ENCODE data around the gene RDH13.
"Not testable (repeated sequence)": the region's sequence is repeated elsewhere in the genome, so short reads cannot be mapped to it uniquely, and the experiment has no call there.

RDH13 gene

DNA sequence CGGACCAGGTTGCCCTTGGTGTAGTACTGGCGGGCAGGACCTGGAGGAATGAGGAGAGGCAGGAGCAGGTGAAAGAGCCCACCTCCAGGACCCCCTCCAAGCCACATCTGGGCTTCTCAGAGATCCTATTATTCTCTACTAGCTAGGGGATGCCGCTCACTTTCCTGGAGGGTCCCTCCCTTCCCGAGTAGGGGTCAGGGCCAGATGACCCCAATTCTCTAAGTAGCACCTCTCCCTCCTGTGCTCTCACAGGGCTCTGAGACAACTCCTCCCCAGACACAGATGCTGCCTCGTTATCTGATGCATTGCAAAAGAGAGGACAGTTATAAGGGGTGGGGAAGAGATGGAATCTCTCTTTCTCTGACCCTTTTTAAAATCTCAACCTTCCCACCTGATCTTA is 47.8 kb downstream of the RDH13 start:
- no peak overlapping the region for H3K4me3 ChIP-seq
- no peak overlapping the region for H3K27ac ChIP-seq

GRCh38 chr19:55014714-55015113 is 48.2 kb downstream of the RDH13 start:
- H3K4me3 ChIP-seq = no peak overlapping the region
- TF ChIP-seq, protein P1, sequence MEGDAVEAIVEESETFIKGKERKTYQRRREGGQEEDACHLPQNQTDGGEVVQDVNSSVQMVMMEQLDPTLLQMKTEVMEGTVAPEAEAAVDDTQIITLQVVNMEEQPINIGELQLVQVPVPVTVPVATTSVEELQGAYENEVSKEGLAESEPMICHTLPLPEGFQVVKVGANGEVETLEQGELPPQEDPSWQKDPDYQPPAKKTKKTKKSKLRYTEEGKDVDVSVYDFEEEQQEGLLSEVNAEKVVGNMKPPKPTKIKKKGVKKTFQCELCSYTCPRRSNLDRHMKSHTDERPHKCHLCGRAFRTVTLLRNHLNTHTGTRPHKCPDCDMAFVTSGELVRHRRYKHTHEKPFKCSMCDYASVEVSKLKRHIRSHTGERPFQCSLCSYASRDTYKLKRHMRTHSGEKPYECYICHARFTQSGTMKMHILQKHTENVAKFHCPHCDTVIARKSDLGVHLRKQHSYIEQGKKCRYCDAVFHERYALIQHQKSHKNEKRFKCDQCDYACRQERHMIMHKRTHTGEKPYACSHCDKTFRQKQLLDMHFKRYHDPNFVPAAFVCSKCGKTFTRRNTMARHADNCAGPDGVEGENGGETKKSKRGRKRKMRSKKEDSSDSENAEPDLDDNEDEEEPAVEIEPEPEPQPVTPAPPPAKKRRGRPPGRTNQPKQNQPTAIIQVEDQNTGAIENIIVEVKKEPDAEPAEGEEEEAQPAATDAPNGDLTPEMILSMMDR (IDR thresholded peaks at IDR 0.05) = no peak

More for the DNA sequence above, 47.8 kb downstream of the RDH13 start:
- TF ChIP-seq, protein P1 (IDR thresholded peaks at IDR 0.05) = no peak
- DNase-seq (ENCODE audit: low spot score) = no peak

DNA sequence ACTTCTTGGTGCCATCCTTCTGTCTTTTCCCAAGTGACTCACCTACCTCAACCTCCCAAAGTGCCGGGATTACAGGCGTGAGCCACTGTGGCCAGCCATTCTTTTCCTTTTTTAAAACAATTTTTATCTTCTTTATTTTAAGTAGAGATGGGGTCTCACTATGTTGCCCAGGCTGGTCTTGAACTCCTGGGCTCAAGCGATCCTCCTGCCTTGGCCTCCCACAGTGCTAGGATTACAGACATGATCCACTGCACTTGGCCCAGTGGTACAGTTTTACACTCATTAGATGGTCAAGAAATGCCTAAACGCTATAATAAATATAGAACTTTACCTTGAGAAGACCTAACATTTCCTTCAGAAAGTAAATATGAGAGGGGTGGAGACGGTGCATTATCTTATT is 49.4 kb downstream of the RDH13 start:
- TF ChIP-seq, protein P1 (IDR thresholded peaks at IDR 0.05) = no peak
- DNase-seq (ENCODE audit: low spot score) = no peak
- Histone ChIP-seq H3K4me3 (no peak overlapping the region), H3K27ac (no peak overlapping the region)

More at GRCh38 chr19:55014714-55015113, 48.2 kb downstream of the RDH13 start:
- H3K27ac ChIP-seq = no peak overlapping the region
- no peak for DNase-seq (ENCODE audit: low spot score)

GRCh38 chr19:55012306-55012705 is 50.6 kb downstream of the RDH13 start:
- no peak overlapping the region for H3K4me3 ChIP-seq
- TF ChIP-seq, protein P1 (IDR thresholded peaks at IDR 0.05) = no peak
- no peak overlapping the region for H3K27ac ChIP-seq
- DNase-seq (ENCODE audit: low spot score) = no peak

DNA sequence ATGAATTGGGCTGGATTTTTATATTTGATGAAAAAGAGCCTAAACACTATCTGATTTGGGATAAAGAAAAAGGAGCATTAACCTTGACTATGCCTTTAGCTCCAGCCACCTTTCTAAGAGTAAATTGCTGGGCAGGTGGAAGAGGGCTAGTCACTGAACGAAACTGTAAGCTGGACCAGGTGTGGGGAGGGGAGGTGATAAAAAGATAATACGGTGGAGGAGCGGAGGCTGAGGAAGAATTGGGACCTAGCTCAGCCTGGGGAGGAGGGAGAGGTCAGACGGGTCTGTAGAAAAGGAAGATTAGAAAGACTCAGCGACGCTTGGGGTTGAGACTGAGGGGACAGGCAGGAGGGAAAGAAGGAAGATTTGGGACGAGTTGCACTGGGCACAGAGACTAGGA is 52.4 kb downstream of the RDH13 start:
- H3K27ac ChIP-seq; H3K4me3 ChIP-seq; DNase-seq (ENCODE audit: low spot score): not testable (repeated sequence)

DNA sequence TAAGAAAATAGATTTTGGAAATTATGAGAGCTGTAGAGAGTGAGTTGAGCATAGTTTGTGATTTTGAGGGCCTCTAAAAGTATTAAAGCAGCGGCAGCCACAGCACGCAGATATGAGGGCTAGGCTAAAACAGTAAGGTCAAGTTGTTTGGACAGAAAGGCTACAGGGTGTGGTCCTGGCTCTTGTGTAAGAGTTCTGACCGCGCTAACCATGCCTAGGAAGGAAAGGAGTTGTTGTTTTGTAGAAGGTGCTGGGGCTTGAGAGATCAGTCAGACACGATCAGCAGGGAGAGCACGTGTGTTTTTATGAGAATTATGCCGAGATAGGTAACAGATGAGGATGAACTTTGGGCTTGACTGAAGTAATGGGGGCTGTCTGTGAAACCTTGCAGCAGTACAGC is 54.2 kb downstream of the RDH13 start:
- H3K4me3 ChIP-seq = not testable (repeated sequence)

DNA sequence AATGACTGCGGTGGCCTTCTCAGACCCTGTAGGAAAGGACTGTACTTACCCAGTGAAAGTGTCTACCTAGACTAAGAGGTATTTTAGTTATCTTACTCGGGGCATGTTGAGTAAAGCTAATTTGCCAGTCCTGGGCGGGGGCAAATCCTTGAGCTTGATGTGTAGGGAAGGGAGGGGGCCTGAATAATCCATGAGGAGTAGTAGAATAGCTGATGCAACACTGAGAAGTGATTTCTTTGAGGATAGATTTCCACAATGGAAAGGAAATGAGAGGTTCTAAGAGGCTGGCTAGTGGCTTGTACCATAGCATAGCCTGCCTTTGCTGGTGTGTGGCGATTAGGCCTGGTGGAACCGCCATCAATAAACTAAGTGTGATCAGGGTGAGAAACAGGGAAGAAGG is 54.8 kb downstream of the RDH13 start:
- not testable (repeated sequence) for DNase-seq (ENCODE audit: low spot score); H3K27ac ChIP-seq; H3K4me3 ChIP-seq

More for the DNA sequence above, 54.2 kb downstream of the RDH13 start:
- DNase-seq (ENCODE audit: low spot score); H3K27ac ChIP-seq: not testable (repeated sequence)

DNA sequence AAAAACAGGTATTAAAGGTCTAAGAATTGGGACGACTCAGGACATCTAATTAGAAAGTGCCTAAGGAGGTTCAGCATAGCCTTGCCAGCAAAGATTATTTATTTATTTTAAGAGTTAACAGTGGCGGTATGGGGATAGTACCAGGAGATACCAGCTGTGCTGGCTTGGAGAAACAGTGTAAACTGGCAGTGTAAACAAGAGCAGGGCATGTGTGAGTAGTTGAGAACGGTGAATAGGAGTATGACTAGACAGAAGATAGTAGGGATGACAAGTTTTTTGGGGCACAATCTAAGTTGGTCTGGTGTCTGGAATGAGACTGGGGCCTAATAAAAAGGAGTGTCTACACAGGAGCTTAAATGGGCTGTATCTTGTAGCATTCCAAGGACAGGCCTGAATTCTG is 55.4 kb downstream of the RDH13 start:
- not testable (repeated sequence) for DNase-seq (ENCODE audit: low spot score); H3K27ac ChIP-seq; H3K4me3 ChIP-seq

- DNase-seq (ENCODE audit: low spot score); H3K27ac ChIP-seq; H3K4me3 ChIP-seq: not testable (repeated sequence)
Observed at GRCh38 chr19:55006795-55007194, 56.2 kb downstream of the RDH13 start.

- Histone ChIP-seq H3K27ac (no peak overlapping the region), H3K4me3 (peak overlapping the region; percentile 54)
- TF ChIP-seq, protein P1 (IDR thresholded peaks at IDR 0.05) = no peak
- no peak for DNase-seq (ENCODE audit: low spot score)
Observed at GRCh38 chr19:55005684-55006488, 57.1 kb downstream of the RDH13 start.

All from coronary artery (tissue), 2 donors.